ENCODE data around the gene TRAPPC3L.
A peak's percentile ranks its signal among the peaks of the same experiment; 100 is the strongest.

Gene TRAPPC3L

DNA sequence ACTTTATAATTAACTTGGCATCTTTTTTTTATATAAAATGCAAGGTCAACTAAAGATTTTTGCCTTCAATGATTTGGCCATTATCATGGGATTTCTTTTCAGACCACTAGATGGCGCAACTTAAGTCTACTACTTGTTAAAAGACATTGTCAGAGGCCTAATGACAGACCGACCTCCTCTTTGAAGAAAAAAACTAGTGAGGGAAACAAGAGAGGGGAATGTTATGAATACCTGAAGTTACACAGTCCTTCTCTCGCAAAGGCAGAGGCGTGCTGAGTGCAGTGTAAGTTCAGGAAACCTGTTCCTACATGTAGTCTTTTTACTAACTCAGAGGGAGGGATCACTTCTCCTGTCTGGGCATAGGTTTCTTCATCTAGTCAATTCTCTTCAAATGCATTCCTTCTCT lies 9.3 kb downstream of the TRAPPC3L start:
- Histone ChIP-seq H3K79me2 (ENCODE audit: insufficient read depth, low read length) (no peaks in the 10 kb centered on the region), H3K27me3 (ENCODE audit: insufficient read depth, low read length, poor library complexity) (peaks cover 15% of the 10 kb centered on the region), H3K27ac (ENCODE audit: low read length) (no peak overlapping the region), H3K36me3 (ENCODE audit: insufficient read depth, low read length) (no peaks in the 10 kb centered on the region), H3K4me3 (ENCODE audit: low read depth in 1 of 2, low read length in 2 of 2) (no peak overlapping the region), H2AFZ (ENCODE audit: low read depth, low read length) (peak overlapping the region; percentile 50; the same call in 1 of the 2 replicates), H3K4me1 (ENCODE audit: insufficient read depth, low read length) (peaks cover 3% of the 10 kb centered on the region; the same call in 1 of the 2 replicates), H3K9me3 (ENCODE audit: insufficient read depth, low read length, severe bottlenecking) (no peaks in the 10 kb centered on the region), H3K9ac (ENCODE audit: low read depth, low read length) (no peak overlapping the region), H3K4me2 (ENCODE audit: insufficient read depth, low read length) (no peak overlapping the region), H4K20me1 (ENCODE audit: insufficient read depth, low read length) (no peaks in the 10 kb centered on the region)
- TF ChIP-seq, protein P1, sequence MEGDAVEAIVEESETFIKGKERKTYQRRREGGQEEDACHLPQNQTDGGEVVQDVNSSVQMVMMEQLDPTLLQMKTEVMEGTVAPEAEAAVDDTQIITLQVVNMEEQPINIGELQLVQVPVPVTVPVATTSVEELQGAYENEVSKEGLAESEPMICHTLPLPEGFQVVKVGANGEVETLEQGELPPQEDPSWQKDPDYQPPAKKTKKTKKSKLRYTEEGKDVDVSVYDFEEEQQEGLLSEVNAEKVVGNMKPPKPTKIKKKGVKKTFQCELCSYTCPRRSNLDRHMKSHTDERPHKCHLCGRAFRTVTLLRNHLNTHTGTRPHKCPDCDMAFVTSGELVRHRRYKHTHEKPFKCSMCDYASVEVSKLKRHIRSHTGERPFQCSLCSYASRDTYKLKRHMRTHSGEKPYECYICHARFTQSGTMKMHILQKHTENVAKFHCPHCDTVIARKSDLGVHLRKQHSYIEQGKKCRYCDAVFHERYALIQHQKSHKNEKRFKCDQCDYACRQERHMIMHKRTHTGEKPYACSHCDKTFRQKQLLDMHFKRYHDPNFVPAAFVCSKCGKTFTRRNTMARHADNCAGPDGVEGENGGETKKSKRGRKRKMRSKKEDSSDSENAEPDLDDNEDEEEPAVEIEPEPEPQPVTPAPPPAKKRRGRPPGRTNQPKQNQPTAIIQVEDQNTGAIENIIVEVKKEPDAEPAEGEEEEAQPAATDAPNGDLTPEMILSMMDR (IDR thresholded peaks at IDR 0.05; ENCODE audit: borderline replicate concordance, extremely low read depth, low read length, poor library complexity, severe bottlenecking) = peak; percentile 78
- no peak for TF ChIP-seq EZH2 (IDR thresholded peaks at IDR 0.05; ENCODE audit: borderline replicate concordance, low read depth, low read length, severe bottlenecking)
- ATAC-seq (ENCODE audit: insufficient read depth, low read depth) (peak; percentile 72), DNase-seq (peak; percentile 11)

DNA sequence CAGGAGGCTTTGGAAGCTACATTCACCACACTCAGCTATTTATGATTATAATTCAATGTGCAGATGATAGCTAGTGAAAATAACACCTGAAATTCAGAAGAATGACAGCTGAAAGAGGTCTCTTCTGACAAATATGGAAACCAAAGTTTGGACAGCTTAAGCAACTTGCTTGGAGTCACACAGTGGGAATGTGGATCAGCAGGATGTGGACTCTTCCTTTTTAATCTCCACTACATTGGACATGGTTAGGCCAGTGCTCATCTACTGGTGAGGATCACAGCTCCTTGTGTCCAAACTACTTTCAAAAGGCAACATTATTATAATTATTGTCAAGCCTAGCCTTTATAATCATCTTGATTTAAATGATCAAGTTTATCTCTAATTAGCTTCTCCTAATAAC lies 10.4 kb downstream of the TRAPPC3L start:
- ATAC-seq (ENCODE audit: insufficient read depth, low read depth) (no peak), DNase-seq (no peak)
- Histone ChIP-seq H3K36me3 (ENCODE audit: insufficient read depth, low read length) (no peaks in the 10 kb centered on the region), H3K27ac (ENCODE audit: low read length) (no peak overlapping the region), H2AFZ (ENCODE audit: low read depth, low read length) (no peak overlapping the region), H3K9me3 (ENCODE audit: insufficient read depth, low read length, severe bottlenecking) (no peaks in the 10 kb centered on the region), H3K4me3 (ENCODE audit: low read depth in 1 of 2, low read length in 2 of 2) (no peak overlapping the region), H3K27me3 (ENCODE audit: insufficient read depth, low read length, poor library complexity) (peaks cover 8% of the 10 kb centered on the region), H3K9ac (ENCODE audit: low read depth, low read length) (no peak overlapping the region), H3K79me2 (ENCODE audit: insufficient read depth, low read length) (no peaks in the 10 kb centered on the region), H4K20me1 (ENCODE audit: insufficient read depth, low read length) (no peaks in the 10 kb centered on the region), H3K4me1 (ENCODE audit: insufficient read depth, low read length) (peaks cover 3% of the 10 kb centered on the region; the same call in 1 of the 2 replicates), H3K4me2 (ENCODE audit: insufficient read depth, low read length) (no peak overlapping the region)
- TF ChIP-seq, protein P1 (IDR thresholded peaks at IDR 0.05; ENCODE audit: borderline replicate concordance, extremely low read depth, low read length, poor library complexity, severe bottlenecking) = no peak
- no peak for TF ChIP-seq EZH2 (IDR thresholded peaks at IDR 0.05; ENCODE audit: borderline replicate concordance, low read depth, low read length, severe bottlenecking)

DNA sequence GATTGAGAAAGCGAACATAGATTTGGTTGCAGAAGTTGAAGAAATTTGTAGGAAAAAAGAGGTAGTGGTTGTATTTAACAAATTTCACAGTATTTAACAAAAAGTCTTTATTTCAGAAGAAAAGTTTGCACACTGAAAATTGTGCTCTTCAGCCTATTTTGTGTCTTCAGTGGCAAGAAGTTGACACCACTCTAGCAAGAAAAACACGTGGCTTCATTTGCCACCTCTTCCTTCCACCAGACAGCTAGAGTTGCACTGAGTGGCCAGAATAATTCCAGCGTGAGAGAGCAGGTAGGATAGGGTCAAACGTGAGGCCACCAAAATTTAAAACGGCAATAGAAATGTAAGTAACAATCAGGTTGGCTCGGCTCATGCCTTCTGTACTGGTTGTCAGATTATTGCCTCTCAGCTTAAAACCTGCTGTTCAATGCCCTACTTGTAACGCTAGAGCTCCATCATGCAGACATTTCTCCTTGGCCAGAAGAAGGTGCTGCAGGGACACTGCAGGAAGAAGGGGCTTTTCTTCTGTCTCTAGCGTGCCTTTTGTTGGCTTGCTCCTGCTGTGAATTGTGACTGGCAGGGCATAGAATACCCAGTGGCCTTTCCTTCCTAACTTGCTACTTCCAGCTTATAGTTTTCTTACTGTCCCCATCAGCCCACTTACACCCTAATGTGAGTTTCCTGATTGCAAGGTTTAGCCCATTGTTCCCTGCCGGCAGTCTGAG lies 12.1 kb downstream of the TRAPPC3L start:
- Histone ChIP-seq H3K27me3 (ENCODE audit: insufficient read depth, low read length, poor library complexity) (peaks cover 9% of the 10 kb centered on the region), H3K36me3 (ENCODE audit: insufficient read depth, low read length) (no peaks in the 10 kb centered on the region), H3K4me1 (ENCODE audit: insufficient read depth, low read length) (peaks cover 3% of the 10 kb centered on the region; the same call in 1 of the 2 replicates), H3K4me2 (ENCODE audit: insufficient read depth, low read length) (no peak overlapping the region), H3K9me3 (ENCODE audit: insufficient read depth, low read length, severe bottlenecking) (no peaks in the 10 kb centered on the region), H3K79me2 (ENCODE audit: insufficient read depth, low read length) (no peaks in the 10 kb centered on the region), H3K9ac (ENCODE audit: low read depth, low read length) (no peak overlapping the region), H2AFZ (ENCODE audit: low read depth, low read length) (no peak overlapping the region), H4K20me1 (ENCODE audit: insufficient read depth, low read length) (no peaks in the 10 kb centered on the region), H3K4me3 (ENCODE audit: low read depth in 1 of 2, low read length in 2 of 2) (no peak overlapping the region), H3K27ac (ENCODE audit: low read length) (no peak overlapping the region)
- DNase-seq (no peak), ATAC-seq (ENCODE audit: insufficient read depth, low read depth) (no peak)
- TF ChIP-seq EZH2 (IDR thresholded peaks at IDR 0.05; ENCODE audit: borderline replicate concordance, low read depth, low read length, severe bottlenecking) = no peak
- TF ChIP-seq, protein P1 (IDR thresholded peaks at IDR 0.05; ENCODE audit: borderline replicate concordance, extremely low read depth, low read length, poor library complexity, severe bottlenecking) = no peak
